Esophagus muscularis mucosa (tissue), 3 donors: Measurements from ENCODE around the gene MTREX.

Experiments
- CTCF ChIP-seq, 3 experiments: fragments of 200-600 bp in 2 of 3; fragments of 450-650 bp in 1 of 3; sonication (generic) in 2 of 3; IDR thresholded peaks; one replicate each; pipeline ENCODE4 v1.5.1; 2017 to 2019; ENCODE audit warnings: antibody characterized with exemption in 3 of 3, mild to moderate bottlenecking in 2 of 3, moderate library complexity in 1 of 3
- POLR2A ChIP-seq: fragments of 450-650 bp; IDR thresholded peaks from one replicate; pipeline ENCODE4 v1.6.1; 2017; ENCODE audit warnings: antibody characterized with exemption, moderate library complexity, mild to moderate bottlenecking, low read depth

- no peak for TF ChIP-seq CTCF (IDR thresholded peaks at IDR 0.05)
- TF ChIP-seq POLR2A = no peak
These were observed 85.8 kb downstream of the MTREX start for GRCh38 chr5:55393501-55394175.
